ENCODE data around the gene GAREM2. TPM values are rescaled to one million over a fixed set of nuclear protein-coding genes. Genes with fewer than 3 reads are reported as not detected.

GAREM2 gene
- total and polyA plus RNA-seq, 2 donors from 2014 or later: 1.2 to 3.2 TPM

DNA sequence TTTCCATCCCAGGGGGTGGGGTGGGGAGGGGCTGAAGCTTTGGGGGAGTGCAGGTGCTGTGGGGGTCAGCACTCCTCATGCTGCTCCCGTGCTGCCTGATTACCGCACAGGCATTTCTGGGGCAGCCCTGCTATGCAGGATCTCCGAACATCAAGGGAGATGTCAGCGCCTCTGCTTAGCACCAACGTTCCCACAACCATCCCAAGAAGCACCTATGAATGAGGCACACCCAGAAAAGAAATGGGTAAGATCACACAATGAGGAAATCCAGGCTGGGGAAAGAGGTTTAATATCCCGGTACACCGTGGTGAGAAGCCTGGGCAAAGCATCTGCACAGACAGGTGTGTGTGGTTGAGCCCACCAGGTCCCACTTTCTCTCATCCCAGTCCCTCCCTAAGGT lies 17.5 kb downstream of the GAREM2 start:
- DNase-seq: no peak
- Histone ChIP-seq H3K27me3 (ENCODE audit: control insufficient read depth, insufficient read depth, low read length) (no peaks in the 10 kb centered on the region), H3K4me1 (ENCODE audit: control insufficient read depth in 2 of 3, insufficient read depth in 2 of 3, low read depth in 1 of 3, low read length in 3 of 3) (no peaks in the 10 kb centered on the region), H3K27ac (ENCODE audit: low read depth in 2 of 2, low read length in 2 of 2) (no peak overlapping the region), H3K9ac (ENCODE audit: low read length in 3 of 3) (no peak overlapping the region), H3K4me3 (ENCODE audit: low read length in 3 of 3) (no peak overlapping the region), H3K36me3 (ENCODE audit: control insufficient read depth in 2 of 3, insufficient read depth in 3 of 3, low read length in 3 of 3) (peaks cover 0 to 36% (median 16%) of the 10 kb centered on the region in 3 donors), H3K9me3 (ENCODE audit: control insufficient read depth in 2 of 3, insufficient read depth in 1 of 3, low read length in 3 of 3) (no peaks in the 10 kb centered on the region)
- intact Hi-C loops (cut with DNase I): no loop called here
- FAIRE-seq: no peak
- TF ChIP-seq, protein P1, sequence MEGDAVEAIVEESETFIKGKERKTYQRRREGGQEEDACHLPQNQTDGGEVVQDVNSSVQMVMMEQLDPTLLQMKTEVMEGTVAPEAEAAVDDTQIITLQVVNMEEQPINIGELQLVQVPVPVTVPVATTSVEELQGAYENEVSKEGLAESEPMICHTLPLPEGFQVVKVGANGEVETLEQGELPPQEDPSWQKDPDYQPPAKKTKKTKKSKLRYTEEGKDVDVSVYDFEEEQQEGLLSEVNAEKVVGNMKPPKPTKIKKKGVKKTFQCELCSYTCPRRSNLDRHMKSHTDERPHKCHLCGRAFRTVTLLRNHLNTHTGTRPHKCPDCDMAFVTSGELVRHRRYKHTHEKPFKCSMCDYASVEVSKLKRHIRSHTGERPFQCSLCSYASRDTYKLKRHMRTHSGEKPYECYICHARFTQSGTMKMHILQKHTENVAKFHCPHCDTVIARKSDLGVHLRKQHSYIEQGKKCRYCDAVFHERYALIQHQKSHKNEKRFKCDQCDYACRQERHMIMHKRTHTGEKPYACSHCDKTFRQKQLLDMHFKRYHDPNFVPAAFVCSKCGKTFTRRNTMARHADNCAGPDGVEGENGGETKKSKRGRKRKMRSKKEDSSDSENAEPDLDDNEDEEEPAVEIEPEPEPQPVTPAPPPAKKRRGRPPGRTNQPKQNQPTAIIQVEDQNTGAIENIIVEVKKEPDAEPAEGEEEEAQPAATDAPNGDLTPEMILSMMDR (IDR thresholded peaks at IDR 0.05; ENCODE audit: borderline replicate concordance, extremely low read depth, insufficient read depth): no peak

DNA sequence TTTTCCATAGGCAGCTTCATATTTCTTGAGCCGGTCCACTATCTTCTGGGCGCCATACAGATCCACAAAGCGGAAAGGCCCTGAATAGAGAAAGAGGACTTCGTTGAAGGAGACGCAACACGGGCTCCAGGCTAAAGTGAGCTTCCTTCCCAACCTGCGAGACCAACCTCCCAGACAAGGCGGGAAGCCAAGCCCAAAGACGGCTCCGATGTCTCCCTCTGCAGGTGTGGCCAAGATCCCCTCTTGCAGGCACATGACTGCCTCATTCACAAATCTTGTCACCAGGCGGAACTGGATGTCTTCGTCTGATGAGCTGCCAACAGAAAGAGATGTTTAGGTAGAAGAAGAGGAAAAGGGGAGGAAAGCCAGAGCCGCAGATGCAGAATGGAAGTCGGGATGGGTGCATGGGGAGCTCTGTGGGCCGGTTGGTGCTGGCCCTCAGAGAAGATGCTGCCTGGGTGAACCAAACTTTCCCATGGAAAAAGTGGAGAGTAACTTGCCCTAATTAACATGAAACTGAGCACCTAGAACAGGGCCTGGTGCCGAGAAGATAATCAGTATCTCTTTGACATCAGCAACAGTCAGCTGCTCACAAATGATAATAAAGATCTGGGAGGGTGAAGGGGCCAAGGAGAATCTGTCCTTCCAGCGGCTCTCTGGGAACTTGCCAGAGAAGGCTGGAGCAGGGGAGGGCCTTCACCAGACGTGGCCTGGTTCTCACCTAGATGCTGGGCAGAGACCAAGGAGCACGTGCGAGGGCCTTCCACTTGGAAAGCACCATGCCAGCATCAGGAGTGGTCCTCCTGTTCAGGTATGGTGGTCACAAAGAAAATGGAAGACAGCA lies 18.6 kb downstream of the GAREM2 start:
- no peaks in the 10 kb centered on the region for H3K9me3 ChIP-seq (ENCODE audit: control insufficient read depth in 2 of 3, insufficient read depth in 1 of 3, low read length in 3 of 3)
- DNase-seq: no peak
- no peaks in the 10 kb centered on the region for H3K27me3 ChIP-seq (ENCODE audit: control insufficient read depth, insufficient read depth, low read length)
- no peaks in the 10 kb centered on the region for H3K4me1 ChIP-seq (ENCODE audit: control insufficient read depth in 2 of 3, insufficient read depth in 2 of 3, low read depth in 1 of 3, low read length in 3 of 3)
- H3K27ac ChIP-seq (ENCODE audit: low read depth in 2 of 2, low read length in 2 of 2): no peak overlapping the region
- FAIRE-seq: no peak
- H3K36me3 ChIP-seq (ENCODE audit: control insufficient read depth in 2 of 3, insufficient read depth in 3 of 3, low read length in 3 of 3): peaks cover 0 to 47% (median 23%) of the 10 kb centered on the region in 3 donors
- TF ChIP-seq, protein P1 (IDR thresholded peaks at IDR 0.05; ENCODE audit: borderline replicate concordance, extremely low read depth, insufficient read depth): no peak
- H3K9ac ChIP-seq (ENCODE audit: low read length in 3 of 3): no peak overlapping the region
- intact Hi-C loops (cut with DNase I): no loop called here
- no peak overlapping the region for H3K4me3 ChIP-seq (ENCODE audit: low read length in 3 of 3)

DNA sequence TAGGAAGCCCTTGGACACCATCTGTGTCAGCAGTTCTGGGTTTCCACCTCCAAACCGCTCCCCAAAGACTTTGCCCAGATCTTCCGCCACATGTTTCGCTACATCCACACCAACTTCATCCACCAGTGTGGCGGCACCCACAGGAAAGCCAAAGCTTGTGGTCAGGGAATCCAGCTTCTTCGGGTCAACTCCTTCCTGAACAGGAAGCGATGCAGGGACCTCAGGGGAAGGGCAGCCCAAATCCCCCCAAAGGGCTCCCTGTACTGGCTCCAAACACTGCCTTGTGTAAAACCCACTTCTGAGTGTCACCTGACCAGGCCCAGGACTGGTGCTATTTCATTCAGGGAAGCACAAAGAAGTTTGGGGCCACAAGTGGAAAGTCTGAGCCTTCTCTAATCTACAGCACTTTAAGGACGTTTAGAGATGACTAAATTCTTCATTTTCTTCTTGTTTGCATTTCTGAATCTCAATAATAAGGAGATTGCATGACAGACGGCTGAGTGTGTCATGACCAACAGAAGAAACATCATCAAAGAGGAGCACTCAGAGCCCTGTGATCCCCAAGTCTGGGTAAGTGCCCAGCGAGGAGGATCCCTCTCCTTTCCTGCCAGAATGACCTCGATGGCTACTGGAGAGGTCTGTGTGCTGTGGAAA lies 20.8 kb downstream of the GAREM2 start:
- Histone ChIP-seq H3K4me3 (ENCODE audit: low read length in 3 of 3) (no peak overlapping the region), H3K27ac (ENCODE audit: low read depth in 2 of 2, low read length in 2 of 2) (no peak overlapping the region), H3K36me3 (ENCODE audit: control insufficient read depth in 2 of 3, insufficient read depth in 3 of 3, low read length in 3 of 3) (peaks cover 9 to 67% (median 36%) of the 10 kb centered on the region in 3 donors), H3K9ac (ENCODE audit: low read length in 3 of 3) (no peak overlapping the region), H3K4me1 (ENCODE audit: control insufficient read depth in 2 of 3, insufficient read depth in 2 of 3, low read depth in 1 of 3, low read length in 3 of 3) (no peaks in the 10 kb centered on the region), H3K27me3 (ENCODE audit: control insufficient read depth, insufficient read depth, low read length) (no peaks in the 10 kb centered on the region), H3K9me3 (ENCODE audit: control insufficient read depth in 2 of 3, insufficient read depth in 1 of 3, low read length in 3 of 3) (no peaks in the 10 kb centered on the region)
- TF ChIP-seq, protein P1 (IDR thresholded peaks at IDR 0.05; ENCODE audit: borderline replicate concordance, extremely low read depth, insufficient read depth): no peak
- FAIRE-seq (no peak), DNase-seq (no peak)
- intact Hi-C loops (cut with DNase I): no loop called here

Data from kidney (tissue), 14 donors.